SKM-1 (cell line): ENCODE data around the gene SEMA4D.
A peak's percentile ranks its signal among the peaks of the same experiment; 100 is the strongest.
"Not testable (repeated sequence)": the region's sequence is repeated elsewhere in the genome, so short reads cannot be mapped to it uniquely, and the experiment has no call there.

Experiments used
- DNase-seq: peaks from one replicate; lab custom pipeline; 2025; ENCODE audit not compliant: unreplicated experiment; lab: John Stamatoyannopoulos, UW

The SEMA4D gene

DNA sequence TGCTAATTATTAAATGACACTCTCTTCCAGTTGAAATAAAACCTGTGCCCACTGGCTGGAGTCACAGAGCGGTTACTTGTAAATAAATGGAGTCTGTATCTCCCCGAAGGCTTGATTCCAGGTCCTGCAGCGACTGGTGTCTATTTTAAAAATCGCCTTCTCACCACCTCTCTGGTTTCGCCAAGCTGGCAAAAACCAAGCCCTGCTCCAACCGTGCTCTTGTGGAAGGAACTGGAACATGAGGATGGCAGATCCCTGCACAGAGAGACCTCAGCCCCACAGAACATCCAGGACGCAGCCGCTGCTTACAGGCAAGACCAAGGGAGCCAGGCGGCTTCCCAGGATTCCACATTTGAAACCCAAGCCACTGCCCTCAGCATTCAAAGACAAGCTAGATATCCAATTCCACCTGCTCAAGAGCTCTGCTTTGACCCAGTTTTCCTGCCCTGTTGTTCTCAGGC, 15.0 kb downstream of the SEMA4D start:
- DNase-seq = no peak

DNA sequence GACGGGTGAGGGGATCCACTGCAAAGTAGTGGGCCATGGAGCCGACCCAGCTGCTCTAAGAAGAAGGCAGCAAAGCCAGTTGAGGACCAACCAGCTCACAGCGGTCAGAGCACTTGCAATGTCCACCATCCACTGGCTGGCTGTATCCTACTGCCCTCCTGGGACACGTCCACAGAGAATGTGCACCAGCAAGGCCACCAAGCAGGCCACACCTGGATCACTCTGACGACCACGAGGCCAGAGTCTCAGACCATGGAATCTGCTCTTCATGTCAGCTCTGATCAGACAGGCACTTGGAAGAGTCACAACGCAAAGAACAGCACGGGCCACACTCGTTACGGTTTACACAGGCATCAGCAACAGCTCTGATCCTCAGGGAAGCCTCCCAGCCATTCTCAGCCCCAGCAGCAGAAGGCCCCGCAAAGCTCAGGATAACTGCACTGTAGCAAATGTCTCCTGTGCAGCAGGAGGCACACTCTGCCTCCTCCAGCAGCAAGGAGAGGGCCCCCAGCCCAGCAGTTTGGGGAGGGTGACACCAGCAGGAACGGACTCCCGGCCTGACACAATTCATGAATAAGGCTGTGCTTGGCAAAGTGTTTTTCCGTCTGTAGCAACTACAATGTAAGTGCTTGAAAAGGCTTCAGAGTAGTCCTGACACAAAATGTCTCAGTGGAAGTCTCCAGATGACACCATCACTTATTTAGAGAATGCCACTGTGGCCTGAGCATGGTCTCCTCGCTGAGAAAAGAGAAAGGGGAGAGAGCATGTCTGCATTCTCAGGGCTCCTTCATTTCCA, 15.7 kb downstream of the SEMA4D start:
- no peak for DNase-seq

DNA sequence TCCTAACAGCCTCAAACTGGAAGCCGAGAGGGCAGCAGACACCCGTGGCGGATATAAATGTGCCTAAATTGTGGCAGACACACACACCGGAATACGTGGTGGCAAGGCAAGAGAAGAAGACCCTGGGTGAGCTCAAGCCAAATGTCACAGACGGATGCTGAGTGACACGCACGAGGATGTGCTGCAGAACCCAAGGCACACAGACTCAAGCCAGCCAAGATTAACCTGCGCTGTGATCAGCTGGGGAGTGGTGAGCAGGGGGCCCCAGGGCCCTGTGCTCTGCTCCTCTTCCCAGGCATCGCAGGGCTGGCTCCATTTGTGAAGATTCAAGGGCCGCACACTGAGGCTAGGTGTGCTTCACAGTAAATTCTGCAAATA, 16.4 kb downstream of the SEMA4D start:
- DNase-seq = no peak

DNA sequence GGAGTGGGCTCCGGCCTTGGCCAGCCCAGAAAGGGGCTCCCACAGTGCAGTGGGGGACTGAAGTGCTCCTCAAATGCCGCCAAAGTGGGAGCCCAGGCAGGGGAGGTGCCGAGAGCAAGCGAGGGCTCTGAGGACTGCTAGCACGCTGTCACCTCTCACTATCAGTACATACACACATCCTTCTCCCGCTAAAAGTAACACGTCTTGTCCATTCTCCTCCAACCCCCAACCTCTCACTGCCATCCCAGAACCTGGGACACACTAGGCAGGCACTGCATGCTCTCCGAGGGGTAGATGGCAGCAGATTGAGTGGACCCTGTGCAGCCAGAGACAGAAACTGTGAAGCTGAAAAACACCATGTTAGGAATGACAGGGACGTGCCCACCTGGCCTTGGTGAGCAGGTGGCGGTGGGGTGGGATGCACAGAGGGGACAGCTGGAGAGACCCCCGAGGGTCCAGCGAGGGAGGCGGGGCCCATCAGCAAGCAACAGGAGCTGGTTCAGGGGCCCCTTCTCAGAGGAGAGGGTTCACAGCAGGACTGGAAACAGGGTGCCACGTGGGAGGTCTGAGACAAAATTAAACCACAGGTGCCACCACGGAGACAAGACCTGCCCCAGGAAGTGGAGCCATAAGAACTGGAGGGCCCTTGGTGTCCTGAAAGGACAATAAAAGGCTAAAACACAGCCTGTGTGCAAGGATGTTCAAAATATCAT, 16.9 kb downstream of the SEMA4D start:
- no peak for DNase-seq

- DNase-seq = not testable (repeated sequence)
These were observed 17.5 kb downstream of the SEMA4D start for GRCh38 chr9:89480372-89480771.

DNA sequence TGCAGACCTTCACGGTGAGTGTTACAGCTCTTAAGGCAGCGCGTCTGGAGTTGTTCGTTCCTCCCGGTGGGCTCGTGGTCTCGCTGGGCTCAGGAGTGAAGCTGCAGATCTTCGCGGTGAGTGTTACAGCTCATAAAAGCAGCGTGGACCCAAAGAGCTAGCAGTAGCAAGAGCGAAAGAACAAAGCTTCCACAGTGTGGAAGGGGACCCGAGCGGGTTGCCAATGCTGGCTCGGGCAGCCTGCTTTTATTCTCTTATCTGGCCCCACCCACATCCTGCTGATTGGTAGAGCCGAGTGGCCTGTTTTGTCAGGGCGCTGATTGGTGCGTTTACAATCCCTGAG, 18.3 kb downstream of the SEMA4D start:
- DNase-seq = not testable (repeated sequence)

DNA sequence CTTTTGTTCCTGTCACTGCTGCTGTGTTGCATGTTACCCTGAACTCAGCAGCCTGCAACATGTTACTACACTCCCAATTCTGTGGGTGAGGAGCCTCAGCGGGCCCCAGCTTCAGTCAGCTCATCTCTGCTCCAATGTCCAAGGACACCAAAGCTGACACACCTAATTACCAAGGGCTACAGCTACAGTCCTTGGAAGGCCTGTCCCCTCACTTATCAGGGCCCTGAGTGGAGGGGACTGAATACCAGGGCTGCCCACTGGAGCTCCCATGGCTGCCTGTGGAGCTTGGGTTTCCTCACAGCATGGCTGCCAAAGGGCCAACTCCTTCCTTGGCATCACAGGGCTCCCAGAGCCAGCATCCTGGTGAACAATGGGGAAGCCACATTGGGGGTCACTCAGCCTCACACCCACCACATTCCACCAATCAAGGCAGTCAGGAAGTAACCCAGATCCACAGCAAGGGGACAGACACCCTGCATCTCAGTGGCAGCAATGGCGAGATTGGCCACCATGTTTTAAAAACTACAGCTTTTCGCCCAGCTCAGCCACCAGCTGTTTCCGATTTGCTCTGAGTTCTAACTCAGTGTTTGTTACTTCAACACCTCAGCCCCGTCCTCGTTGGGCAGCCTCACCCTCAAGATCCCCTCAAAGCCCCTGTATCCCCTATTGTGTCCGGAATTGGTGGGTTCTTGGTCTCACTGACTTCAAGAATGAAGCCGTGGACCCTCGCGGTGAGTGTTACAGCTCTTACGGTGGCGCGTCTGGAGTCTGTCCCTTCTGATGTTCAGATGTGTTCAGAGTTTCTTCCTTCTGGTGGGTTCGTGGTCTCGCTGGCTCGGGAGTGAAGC, 18.9 kb downstream of the SEMA4D start:
- no peak for DNase-seq

DNA sequence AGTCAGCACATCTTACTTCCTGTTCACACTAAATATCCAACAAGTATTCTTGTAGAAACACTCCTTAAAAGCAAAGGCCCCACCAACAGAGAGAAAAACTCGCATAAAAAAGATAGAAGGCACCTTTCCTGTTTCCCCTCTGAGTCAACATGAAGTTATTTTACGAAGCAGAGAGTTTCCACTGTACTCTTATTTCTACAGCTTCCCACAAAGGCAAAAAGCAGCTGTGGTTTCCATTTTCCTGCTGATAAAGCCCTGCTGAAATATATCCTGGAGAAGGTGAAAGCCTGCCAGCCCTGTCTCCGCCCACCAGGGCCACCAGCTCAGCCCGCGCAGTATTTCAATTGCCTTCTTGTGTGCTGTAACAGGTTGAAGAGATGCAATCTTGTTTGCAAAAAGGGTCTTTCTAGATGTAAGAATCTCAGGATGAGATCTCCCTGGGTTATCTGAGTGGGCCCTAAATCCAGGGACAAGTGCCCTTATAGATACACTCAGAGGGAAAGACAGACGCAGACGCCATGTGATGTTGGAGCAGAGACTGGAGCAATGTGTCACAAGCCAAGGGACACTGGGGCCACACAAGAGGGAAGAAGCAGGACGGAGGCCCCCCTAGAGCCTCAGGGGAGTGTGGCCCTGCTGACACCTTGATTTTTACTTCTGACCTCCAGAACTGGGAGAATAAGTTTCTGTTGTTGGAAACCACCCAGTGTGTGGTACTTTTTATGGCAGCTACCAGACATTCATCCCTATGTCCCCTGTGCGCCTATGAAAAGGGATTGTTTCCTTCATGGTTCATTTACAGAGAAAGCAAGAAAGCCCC, 19.9 kb downstream of the SEMA4D start:
- DNase-seq = peak; percentile 10

- no peak for DNase-seq
These were observed 20.5 kb downstream of the SEMA4D start for GRCh38 chr9:89477384-89477783.

DNA sequence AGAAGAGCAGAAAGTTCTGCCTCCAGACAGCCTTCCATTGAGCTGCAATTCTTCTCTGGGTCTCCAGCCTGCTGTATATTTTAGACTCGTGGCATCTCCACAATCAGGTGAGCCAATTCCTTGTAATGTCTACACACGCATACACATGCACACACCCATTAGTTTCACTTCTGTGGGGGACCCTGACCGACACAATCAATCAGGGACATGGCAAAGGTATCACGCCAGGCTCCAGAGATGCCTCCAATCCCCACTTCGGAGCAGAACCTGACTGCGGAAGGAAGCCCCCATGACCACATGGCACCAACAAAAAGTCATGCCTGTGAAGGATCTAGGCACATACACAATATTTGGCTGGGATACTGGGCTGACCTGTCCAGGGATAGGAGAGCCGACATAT, 21.4 kb downstream of the SEMA4D start:
- no peak for DNase-seq

DNA sequence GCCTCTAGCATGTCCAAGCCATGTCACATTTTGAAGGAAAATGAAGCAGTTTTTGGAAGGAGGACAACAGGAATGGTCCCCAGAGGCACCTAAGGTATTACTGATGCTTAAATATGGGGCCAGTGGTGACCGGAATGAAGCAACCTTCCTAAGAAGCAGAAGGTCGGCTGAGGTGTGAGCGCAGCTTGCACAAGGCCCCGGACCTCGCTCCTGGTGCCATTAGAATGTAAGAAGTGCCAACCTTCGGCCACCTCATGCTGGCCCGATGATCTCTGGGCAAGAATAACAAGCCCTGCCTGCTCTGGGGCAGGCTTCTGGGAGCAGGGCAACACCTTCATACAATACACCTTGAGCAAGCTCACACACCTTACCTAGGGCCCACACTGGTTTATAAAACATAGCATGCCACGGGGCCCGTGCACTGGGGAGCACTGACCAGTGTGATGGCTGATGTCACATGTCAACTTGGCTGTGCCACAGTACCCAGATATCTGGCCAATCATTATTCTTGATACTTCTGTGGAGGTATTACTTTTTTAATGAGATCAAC, 21.9 kb downstream of the SEMA4D start:
- no peak for DNase-seq

GRCh38 chr9:89474939-89475338, 23.0 kb downstream of the SEMA4D start:
- DNase-seq = no peak

DNA sequence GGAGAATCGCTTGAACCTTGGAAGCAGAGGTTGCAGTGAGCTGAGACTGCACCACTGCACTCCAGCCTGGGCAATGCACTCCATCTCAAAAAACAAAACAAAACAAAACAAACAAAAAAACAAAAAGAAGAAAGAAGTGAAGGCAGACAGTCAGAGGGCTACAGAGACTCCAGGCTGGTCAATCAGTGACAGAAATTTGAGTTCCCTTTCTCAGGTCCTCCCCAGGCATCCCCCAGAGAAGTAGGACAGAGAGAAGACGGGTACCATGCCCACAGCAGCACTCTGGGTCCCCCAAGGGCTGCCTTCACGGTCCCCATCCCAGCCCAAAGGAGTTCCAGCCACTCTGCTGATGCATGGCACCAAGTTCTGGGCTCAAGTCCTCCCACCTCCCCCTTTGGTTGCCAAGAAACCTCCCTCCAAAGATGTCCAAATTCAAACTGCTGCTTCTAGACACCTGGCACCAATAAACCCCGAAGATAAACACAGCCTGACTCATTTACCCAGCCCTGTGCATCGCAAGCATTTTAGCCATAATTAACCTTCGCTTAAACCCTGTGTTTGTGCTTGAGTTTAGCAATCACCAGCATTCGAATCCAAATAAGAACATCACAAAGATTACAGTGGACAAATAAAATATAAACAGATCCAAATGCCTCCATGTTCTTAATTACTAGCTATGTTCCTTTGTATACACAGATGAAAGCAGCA, 24.0 kb downstream of the SEMA4D start:
- DNase-seq = no peak

DNA sequence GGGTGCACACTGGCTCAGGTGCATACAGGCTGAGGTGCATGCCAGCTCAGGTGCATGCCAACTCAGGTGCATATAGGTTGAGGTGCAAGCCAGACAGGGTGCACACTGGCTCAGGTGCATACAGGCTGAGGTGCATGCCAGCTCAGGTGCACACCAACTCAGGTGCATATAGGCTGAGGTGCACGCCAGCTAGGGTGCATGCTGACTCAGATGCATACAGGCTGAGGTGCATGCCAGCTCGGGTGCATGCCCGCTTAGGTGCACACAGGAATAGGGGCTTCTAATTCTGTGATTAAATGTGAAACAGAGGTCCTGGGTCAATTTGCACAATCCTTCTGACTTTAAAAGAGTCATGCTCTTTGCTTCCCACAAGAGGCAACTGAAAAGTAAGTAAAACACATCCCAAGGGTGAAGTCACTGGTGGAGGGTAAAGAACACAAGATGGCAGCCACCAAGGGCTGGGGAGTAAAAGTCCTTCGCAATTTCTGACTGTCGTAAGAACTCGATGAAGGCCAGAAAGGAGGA, 26.1 kb downstream of the SEMA4D start:
- DNase-seq = not testable (repeated sequence)

- DNase-seq = no peak
These were observed 26.5 kb downstream of the SEMA4D start for GRCh38 chr9:89471390-89471789.

GRCh38 chr9:89470224-89470839, 27.6 kb downstream of the SEMA4D start:
- no peak for DNase-seq

GRCh38 chr9:89469003-89469402, 28.9 kb downstream of the SEMA4D start:
- no peak for DNase-seq

GRCh38 chr9:89468281-89468960, 29.5 kb downstream of the SEMA4D start:
- DNase-seq = no peak

DNA sequence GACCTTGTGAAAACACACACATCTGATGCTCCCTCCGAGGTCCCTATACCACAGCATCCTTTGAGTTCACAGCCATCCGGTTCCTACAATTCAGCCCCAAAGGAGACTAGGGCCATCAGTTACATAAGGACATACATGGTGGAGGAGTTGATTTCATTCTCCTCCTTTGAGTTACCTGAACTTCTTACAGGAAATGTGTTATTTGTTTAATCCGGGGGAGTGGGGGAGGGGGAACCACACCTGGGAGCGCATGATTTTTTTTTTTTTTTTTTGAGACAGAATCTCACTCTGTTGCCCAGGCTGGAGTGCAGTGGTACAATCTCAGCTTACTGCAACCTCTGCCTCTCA, 30.7 kb downstream of the SEMA4D start:
- no peak for DNase-seq
